Suprapubic skin (tissue), 3 donors: ENCODE results near the gene DOCK11.

Experiments used
- EP300 ChIP-seq: sonication (generic); formaldehyde crosslinking; IDR thresholded peaks from one replicate; pipeline ENCODE4 v1.6.1; 2017; ENCODE audit warnings: antibody characterized with exemption
- POLR2A ChIP-seq, 2 donors: fragments of 450-650 bp; IDR thresholded peaks; one replicate each; pipeline ENCODE4 v1.6.1; 2017; ENCODE audit warnings: antibody characterized with exemption in 2 of 2, mild to moderate bottlenecking in 2 of 2, moderate library complexity in 2 of 2
- TF ChIP-seq, protein P1 (sequence below), 2 donors: fragments of 200-600 bp in 1 of 2; fragments of 450-650 bp in 1 of 2; sonication (generic) in 1 of 2; IDR thresholded peaks; one replicate each; pipeline ENCODE4 v1.5.1; 2016 to 2019; ENCODE audit warnings: antibody characterized with exemption in 2 of 2, mild to moderate bottlenecking in 1 of 2, moderate library complexity in 1 of 2

GRCh38 chrX:118585296-118585695, 89.7 kb downstream of the DOCK11 start:
- TF ChIP-seq EP300, result no peak
- TF ChIP-seq, protein P1, sequence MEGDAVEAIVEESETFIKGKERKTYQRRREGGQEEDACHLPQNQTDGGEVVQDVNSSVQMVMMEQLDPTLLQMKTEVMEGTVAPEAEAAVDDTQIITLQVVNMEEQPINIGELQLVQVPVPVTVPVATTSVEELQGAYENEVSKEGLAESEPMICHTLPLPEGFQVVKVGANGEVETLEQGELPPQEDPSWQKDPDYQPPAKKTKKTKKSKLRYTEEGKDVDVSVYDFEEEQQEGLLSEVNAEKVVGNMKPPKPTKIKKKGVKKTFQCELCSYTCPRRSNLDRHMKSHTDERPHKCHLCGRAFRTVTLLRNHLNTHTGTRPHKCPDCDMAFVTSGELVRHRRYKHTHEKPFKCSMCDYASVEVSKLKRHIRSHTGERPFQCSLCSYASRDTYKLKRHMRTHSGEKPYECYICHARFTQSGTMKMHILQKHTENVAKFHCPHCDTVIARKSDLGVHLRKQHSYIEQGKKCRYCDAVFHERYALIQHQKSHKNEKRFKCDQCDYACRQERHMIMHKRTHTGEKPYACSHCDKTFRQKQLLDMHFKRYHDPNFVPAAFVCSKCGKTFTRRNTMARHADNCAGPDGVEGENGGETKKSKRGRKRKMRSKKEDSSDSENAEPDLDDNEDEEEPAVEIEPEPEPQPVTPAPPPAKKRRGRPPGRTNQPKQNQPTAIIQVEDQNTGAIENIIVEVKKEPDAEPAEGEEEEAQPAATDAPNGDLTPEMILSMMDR (IDR thresholded peaks at IDR 0.05), result no peak
- no peak for TF ChIP-seq POLR2A (IDR thresholded peaks at IDR 0.05)
